ENCODE results near the gene SMIM1. TPM values are rescaled to one million over a fixed set of nuclear protein-coding genes. Genes with fewer than 3 reads are reported as not detected.

Gene SMIM1
- total and polyA plus RNA-seq, 9 of the 15 experiments (the other 6 are each of a cell fraction or from before 2014, with no cell fraction given), result 2.3 to 125 (median 24.3) TPM

DNA sequence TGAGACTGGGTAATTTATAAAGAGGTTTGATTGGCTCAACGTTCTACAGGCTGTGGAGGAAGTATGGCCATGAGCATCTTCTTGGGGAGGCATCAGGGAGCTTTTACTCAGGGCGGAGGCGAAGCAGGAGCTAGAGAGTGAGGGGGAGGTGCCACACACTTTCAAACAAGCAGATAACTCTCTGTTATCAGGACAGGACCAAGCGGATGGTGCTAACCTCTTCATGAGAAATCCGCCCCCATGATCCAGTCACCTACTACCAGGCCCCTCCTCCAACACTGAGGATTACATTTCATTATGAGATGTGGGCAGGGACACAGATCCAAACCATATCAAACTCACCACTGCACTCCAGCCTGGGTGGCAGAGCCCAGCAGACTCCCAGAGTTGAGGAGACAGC lies 35.2 kb downstream of the SMIM1 start (continued):
- no peak for TF ChIP-seq PTRF (tag; IDR thresholded peaks at IDR 0.05)
- TF ChIP-seq HNRNPK (IDR thresholded peaks at IDR 0.05; ENCODE audit: low read depth, low read length, poor library complexity, severe bottlenecking), result no peak
- no peak for TF ChIP-seq RBM22 (IDR thresholded peaks at IDR 0.05; ENCODE audit: low read depth, low read length, poor library complexity, severe bottlenecking)
- peak; percentile 28; the same call in 1 of the 2 replicates for TF ChIP-seq JUND (IDR thresholded peaks at IDR 0.05; ENCODE audit: borderline replicate concordance, low read depth, low read length)
- TF ChIP-seq JUND (tag; IDR thresholded peaks at IDR 0.05; ENCODE audit: borderline replicate concordance, low read depth, low read length), result no peak; the same call in 2 of the 3 replicates
- no peak for TF ChIP-seq UBTF (IDR thresholded peaks at IDR 0.05; ENCODE audit: borderline replicate concordance in 1 of 2, low read depth in 2 of 2, low read length in 2 of 2)
- TF ChIP-seq MYNN (IDR thresholded peaks at IDR 0.05), result peak; percentile 50; the same call in 1 of the 2 replicates
- TF ChIP-seq MYNN (CRISPR knock-in tag; IDR thresholded peaks at IDR 0.05), result no peak
- TF ChIP-seq, protein P1, sequence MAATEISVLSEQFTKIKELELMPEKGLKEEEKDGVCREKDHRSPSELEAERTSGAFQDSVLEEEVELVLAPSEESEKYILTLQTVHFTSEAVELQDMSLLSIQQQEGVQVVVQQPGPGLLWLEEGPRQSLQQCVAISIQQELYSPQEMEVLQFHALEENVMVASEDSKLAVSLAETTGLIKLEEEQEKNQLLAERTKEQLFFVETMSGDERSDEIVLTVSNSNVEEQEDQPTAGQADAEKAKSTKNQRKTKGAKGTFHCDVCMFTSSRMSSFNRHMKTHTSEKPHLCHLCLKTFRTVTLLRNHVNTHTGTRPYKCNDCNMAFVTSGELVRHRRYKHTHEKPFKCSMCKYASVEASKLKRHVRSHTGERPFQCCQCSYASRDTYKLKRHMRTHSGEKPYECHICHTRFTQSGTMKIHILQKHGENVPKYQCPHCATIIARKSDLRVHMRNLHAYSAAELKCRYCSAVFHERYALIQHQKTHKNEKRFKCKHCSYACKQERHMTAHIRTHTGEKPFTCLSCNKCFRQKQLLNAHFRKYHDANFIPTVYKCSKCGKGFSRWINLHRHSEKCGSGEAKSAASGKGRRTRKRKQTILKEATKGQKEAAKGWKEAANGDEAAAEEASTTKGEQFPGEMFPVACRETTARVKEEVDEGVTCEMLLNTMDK (IDR thresholded peaks at IDR 0.05; ENCODE audit: borderline replicate concordance, insufficient read depth, low read depth, low read length, poor library complexity, severe bottlenecking), result no peak
- TF ChIP-seq ZNF584 (CRISPR knock-in tag; IDR thresholded peaks at IDR 0.05; ENCODE audit: low read depth), result no peak
- peak; percentile 32; the same call in 1 of the 2 replicates for TF ChIP-seq ZEB2 (IDR thresholded peaks at IDR 0.05)
- TF ChIP-seq CBFA2T2 (conservative IDR thresholded peaks at IDR 0.05), result peak; percentile 62
- 0 out of 2 replicates have a peak, but pooled peaks have one; percentile 46 for TF ChIP-seq SMARCA4 (IDR thresholded peaks at IDR 0.05)
- TF ChIP-seq HOMEZ (CRISPR knock-in tag; IDR thresholded peaks at IDR 0.05), result no peak
- no peak for TF ChIP-seq PBX2 (CRISPR knock-in tag; IDR thresholded peaks at IDR 0.05; ENCODE audit: low read depth)
- peak; percentile 29; the same call in 1 of the 2 replicates for TF ChIP-seq PBX2 (tag; conservative IDR thresholded peaks at IDR 0.05; ENCODE audit: low read depth)
- 0 out of 2 replicates have a peak, but pooled peaks have one; percentile 19 for TF ChIP-seq POLR2AphosphoS5 (IDR thresholded peaks at IDR 0.05; ENCODE audit: control insufficient read depth, insufficient read depth, low read depth, low read length)
- TF ChIP-seq RHOXF2B (CRISPR knock-in tag; conservative IDR thresholded peaks at IDR 0.05), result no peak
- TF ChIP-seq ARNT (IDR thresholded peaks at IDR 0.05), result no peak
- TF ChIP-seq NCOA2 (IDR thresholded peaks at IDR 0.05; ENCODE audit: partially characterized antibody in 2 of 2), result no peak
